Cardiac fibroblast (primary cell): ENCODE measurements around the gene E4F1.

Experiments used
- DNase-seq, 2 donors: peaks; one replicate each; pipeline versions ENCODE4 v3.0.0 to v3.0.0-alpha.2; 2010; ENCODE audit warnings: low read depth in 2 of 2
- H3K4me3 ChIP-seq, 2 donors: replicated peaks in 1 of 2; 1 replicate in 1 of 2; 2 replicates in 1 of 2; pipeline ENCODE4 v1.5.1; 2011; ENCODE audit warnings: low read depth in 2 of 2, low read length in 2 of 2, mild to moderate bottlenecking in 2 of 2, moderate library complexity in 1 of 2
- TF ChIP-seq, protein P1 (sequence below): IDR thresholded peaks from one replicate; pipeline ENCODE4 v1.5.1; 2011; ENCODE audit warnings: low read depth, mild to moderate bottlenecking, low read length, inconsistent platforms

Gene E4F1

DNA sequence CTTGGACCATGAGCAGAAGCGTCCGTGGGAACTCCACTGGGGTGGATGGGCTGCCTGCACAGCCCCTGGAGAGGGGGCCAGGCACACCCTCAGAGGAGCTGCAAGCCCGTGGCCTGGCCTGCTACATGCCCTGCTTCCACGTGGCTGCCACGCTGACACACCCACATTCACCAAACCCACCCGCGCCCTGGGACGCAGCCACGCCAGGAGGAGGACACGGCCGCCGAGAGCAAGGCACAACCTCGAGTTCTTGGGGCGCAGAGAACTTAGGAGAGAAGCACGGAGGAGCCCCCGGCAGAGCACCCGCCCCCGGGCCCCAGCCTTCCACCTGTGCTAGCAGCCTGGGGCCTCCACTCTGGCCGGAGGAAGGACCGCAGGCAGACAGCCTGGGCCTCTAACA lies 45.8 kb upstream of the E4F1 start:
- TF ChIP-seq, protein P1, sequence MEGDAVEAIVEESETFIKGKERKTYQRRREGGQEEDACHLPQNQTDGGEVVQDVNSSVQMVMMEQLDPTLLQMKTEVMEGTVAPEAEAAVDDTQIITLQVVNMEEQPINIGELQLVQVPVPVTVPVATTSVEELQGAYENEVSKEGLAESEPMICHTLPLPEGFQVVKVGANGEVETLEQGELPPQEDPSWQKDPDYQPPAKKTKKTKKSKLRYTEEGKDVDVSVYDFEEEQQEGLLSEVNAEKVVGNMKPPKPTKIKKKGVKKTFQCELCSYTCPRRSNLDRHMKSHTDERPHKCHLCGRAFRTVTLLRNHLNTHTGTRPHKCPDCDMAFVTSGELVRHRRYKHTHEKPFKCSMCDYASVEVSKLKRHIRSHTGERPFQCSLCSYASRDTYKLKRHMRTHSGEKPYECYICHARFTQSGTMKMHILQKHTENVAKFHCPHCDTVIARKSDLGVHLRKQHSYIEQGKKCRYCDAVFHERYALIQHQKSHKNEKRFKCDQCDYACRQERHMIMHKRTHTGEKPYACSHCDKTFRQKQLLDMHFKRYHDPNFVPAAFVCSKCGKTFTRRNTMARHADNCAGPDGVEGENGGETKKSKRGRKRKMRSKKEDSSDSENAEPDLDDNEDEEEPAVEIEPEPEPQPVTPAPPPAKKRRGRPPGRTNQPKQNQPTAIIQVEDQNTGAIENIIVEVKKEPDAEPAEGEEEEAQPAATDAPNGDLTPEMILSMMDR, result no peak
- no peak for DNase-seq
- no peak overlapping the region for H3K4me3 ChIP-seq

DNA sequence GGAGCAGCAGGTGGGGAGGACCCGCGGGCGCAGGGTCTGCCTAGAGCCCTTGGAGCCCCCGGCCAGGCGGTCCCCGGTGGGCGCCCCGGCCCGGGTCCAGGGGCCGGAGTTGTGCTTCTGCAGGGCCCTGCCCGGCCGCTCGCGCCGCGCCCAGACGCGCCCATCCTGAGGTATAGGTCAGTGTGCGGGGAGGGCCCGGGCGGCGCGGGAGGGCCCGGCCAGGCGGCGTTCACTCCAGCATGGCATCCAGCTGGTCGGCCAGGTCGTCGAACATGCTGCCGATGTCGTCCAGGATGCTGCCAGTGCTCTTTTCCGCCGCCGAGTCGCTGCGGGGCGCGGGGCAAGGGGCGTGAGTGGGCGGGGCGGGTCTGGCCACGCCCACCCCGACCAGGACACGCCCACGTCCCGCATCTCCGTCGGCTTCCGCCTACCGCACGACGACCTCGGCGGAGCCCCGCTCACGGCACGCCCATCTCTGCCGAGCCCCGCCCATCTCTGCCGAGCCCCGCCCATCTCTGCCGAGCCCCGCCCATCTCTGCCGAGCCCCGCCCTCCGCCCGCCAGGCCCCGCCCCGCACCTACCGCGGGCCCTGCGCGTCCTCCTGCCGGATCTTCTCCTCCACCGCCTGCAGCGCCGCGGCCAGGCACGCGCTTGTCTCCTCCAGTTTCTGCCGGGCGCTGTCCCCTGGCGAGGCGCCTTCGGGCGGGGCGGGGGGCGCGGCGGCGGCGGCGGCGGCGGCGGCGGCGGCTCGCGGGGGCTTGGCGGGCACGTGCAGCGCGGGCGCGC lies 44.9 kb upstream of the E4F1 start:
- TF ChIP-seq, protein P1, result no peak
- peak; percentile 30 to 43 for DNase-seq
- H3K4me3 ChIP-seq, result no peak overlapping the region

DNA sequence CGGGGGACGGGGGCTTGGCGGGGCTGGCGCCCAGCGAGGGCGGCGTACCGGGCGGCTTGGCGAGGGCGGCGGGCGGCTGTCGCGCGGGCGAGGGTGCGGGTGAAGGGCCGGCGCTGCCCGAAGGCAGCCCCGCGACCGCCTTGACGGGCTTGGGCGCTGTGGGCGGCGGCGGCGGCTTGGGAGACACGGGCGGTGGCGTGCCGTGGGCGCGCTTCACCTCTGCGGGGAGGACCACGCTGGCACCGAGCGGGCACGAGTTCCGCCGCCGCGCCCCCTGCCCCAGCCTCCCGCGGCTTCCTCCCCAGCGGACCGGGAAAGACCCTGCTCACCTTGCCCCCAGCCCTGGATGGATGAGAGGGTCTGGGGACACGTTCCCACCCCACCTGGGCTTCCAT lies 44.3 kb upstream of the E4F1 start:
- TF ChIP-seq, protein P1, result no peak
- no peak overlapping the region for H3K4me3 ChIP-seq
- no peak for DNase-seq

DNA sequence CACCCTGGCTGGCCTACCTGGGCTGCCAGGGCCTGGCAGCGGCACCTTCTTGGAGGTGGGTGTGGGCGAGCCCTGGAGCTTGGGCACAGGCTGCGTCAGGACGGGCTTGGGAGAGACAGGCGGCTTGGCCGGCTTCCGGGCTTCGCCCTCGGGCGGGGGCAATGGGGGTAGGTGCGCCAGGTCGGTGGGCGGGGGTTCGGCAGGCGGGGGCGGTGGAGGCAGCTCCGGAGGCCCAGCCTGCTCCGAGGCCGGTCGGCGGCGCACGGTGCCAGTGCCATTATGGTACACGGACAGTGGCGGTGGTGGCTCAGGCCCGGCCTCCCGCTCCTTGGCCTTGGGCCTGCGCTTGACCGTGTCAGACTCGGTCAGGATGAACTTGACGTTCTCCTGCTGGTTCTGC lies 43.8 kb upstream of the E4F1 start:
- TF ChIP-seq, protein P1, result no peak
- DNase-seq, result no peak
- no peak overlapping the region for H3K4me3 ChIP-seq

DNA sequence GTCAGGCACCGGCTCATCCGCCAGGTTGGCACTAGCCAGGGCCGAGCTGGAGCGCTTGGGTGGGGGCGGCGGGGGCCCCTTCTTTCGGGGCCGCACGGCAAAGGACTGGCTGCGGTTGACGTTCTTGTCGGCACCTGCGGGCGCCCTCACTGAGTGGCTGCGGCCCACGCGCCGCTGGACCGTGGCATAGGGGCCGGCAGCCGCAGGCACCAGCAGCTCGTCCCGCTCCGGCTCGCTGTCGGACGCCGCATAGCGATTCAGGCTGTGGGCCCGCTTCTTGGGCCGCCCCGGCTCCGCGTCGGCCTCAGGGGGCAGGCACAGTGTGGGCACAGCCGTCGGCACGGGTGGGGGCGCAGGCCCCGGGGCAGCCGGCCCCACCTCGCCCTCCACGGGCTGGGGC lies 42.9 kb upstream of the E4F1 start:
- TF ChIP-seq, protein P1, result no peak
- DNase-seq, result no peak
- no peak overlapping the region for H3K4me3 ChIP-seq

DNA sequence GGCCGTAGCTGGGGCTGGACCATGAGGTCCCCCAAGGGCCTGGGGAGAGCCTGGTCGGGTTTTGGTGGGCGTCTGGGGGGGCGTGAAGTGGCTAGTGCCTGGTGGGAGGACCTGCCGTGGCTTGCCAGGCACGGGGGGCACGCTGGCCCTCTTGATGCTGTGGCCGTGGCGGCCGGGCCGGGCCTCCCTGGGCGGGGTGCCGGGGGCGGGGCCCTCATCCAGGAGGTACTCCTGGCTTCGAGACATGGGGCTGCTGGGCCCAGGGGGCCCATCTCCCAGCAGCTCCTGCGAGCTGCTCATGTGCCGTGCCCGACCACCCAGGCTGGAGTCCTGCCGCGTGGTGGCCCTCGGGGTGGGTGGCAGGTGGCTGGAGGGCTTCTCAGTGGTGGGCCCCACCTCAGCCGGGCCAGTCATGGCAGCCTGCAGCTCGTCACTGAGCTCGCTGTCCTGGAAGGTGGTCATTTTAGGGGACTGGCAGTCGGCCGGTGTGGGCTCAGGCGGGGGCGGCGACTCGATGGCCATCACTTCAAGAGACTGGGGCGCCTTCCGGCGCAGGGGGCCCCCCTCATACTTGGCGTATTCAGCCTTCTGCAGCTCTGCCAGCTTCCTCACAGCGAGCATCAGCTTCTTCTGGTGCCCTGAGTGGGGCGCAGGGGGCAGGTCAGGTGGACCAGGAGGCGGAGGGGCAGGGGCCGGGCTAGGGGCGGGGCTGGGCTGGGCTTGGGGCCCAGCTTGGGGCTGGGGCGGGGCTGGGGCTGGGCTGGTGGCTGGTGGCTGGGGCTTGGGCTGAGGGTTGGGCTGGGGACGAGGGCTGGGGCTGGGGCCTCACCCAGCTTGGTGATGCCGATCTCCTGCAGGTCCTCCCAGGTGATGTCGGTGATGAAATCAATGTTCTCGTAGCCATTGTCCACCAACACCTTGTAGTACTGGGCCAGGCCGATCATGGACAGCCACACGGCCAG lies 42.1 kb upstream of the E4F1 start:
- TF ChIP-seq, protein P1, result no peak
- H3K4me3 ChIP-seq, result no peak overlapping the region
- DNase-seq, result no peak
